Transverse colon (tissue), 4 donors: Measurements from ENCODE around the gene FOXD4.
"Not testable (repeated sequence)": the region's sequence is repeated elsewhere in the genome, so short reads cannot be mapped to it uniquely, and the experiment has no call there.

ENCODE experiments used
- POLR2A ChIP-seq: fragments of 450-650 bp; IDR thresholded peaks from one replicate; pipeline ENCODE4 v1.6.1; 2016; ENCODE audit warnings: antibody characterized with exemption, mild to moderate bottlenecking, moderate library complexity
- POLR2AphosphoS5 ChIP-seq, 3 donors: sonication (generic); formaldehyde crosslinking; IDR thresholded peaks; one replicate each; pipeline ENCODE4 v1.6.1; 2016; ENCODE audit warnings: antibody characterized with exemption in 3 of 3
- TF ChIP-seq, protein P1 (sequence below), 5 experiments: fragments of 200-600 bp in 3 of 5; fragments of 450-650 bp in 2 of 5; sonication (generic) in 3 of 5; IDR thresholded peaks; 1 replicate in 2 of 5; 2 replicates in 3 of 5; pipeline ENCODE4 v1.5.1; 2016 to 2017; ENCODE audit warnings: antibody characterized with exemption in 5 of 5, inconsistent platforms in 3 of 5, mild to moderate bottlenecking in 2 of 5, moderate library complexity in 1 of 5

DNA sequence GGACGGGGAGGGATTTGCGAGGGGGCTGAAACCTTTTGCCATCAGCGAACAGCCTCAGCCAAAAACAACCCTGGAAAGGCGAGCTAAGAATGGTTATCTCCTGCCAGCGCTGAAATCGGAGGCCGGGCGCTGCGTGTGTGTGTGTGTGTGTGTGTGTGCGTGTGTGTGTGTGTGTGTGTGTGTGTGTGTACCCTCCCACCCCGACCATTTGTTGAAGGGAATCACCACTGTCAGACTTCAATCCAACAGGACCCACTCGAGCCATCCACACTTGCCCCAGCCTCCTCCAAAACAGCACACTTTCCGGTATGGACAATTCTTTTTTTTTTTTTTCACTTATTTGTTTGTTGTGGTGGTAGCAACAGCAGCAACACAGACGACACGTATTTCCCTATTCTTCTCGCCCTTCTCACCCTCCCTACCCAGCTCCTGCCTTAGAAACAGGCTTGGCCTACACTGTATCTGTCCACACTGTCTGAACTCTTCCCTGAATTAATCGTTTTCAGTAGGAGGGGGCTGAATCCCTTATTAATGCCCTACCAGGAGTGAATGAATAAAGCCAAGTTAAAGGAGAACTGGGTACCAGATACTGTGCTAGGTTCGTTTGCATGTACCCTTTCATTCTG, 44.2 kb downstream of the FOXD4 start:
- TF ChIP-seq, protein P1, sequence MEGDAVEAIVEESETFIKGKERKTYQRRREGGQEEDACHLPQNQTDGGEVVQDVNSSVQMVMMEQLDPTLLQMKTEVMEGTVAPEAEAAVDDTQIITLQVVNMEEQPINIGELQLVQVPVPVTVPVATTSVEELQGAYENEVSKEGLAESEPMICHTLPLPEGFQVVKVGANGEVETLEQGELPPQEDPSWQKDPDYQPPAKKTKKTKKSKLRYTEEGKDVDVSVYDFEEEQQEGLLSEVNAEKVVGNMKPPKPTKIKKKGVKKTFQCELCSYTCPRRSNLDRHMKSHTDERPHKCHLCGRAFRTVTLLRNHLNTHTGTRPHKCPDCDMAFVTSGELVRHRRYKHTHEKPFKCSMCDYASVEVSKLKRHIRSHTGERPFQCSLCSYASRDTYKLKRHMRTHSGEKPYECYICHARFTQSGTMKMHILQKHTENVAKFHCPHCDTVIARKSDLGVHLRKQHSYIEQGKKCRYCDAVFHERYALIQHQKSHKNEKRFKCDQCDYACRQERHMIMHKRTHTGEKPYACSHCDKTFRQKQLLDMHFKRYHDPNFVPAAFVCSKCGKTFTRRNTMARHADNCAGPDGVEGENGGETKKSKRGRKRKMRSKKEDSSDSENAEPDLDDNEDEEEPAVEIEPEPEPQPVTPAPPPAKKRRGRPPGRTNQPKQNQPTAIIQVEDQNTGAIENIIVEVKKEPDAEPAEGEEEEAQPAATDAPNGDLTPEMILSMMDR (IDR thresholded peaks at IDR 0.05) = not testable (repeated sequence)
- not testable (repeated sequence) for TF ChIP-seq POLR2A; POLR2AphosphoS5 (IDR thresholded peaks at IDR 0.05)
